ENCODE data around the gene BTG1.

GRCh38 chr12:92107621-92108131 lies 38.0 kb downstream of the BTG1 start:
- TF ChIP-seq POLR2A (IDR thresholded peaks at IDR 0.05; ENCODE audit: low read depth, low read length) (no peak), TAF1 (IDR thresholded peaks at IDR 0.05; ENCODE audit: borderline replicate concordance, low read depth, low read length) (no peak), POLR2AphosphoS5 (IDR thresholded peaks at IDR 0.05; ENCODE audit: low read depth, low read length) (no peak)
